Measurements from ENCODE around the gene SHPK.
"Not testable (repeated sequence)": the region's sequence is repeated elsewhere in the genome, so short reads cannot be mapped to it uniquely, and the experiment has no call there.

The SHPK gene

DNA sequence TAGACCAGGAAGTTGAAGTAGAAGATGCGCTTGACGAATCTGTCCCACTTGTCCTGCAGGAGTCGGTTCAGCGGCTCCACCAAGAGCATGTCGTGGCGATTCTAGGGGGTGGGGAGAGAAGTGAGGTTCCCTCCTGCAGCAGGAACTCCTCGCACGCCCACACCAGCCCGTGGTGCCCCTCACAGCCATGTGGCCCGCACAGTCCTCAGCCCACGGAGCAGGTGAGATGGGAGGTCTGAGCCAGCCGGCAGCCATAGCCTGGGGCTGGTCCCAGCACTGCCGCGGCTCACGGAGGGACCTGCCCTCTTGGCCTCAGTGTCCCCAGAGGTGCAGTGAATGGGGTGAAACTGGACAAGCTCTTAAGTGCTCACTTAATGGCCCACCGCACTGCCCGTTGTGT lies 50.2 kb downstream of the SHPK start:
- DNase-seq, result no peak

DNA sequence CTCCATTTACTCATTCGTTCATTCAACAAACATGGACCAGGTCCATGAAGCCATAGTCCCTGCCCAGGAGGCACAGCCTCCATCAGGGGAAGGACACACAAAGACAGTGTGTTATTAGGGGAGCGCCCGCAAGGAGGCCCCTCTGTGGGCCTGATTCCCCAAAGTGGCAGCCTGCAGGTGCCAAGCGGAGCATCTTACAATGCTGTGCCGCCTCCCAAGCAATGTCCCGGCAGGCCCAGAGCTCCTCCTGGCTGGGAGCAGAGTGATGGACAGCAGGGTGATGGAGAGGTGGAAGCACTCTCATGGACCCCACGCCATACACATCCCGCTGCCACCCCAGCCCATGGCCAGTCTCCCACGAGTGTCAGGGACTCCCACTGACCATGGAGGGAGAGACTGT lies 52.6 kb downstream of the SHPK start:
- DNase-seq, result no peak

DNA sequence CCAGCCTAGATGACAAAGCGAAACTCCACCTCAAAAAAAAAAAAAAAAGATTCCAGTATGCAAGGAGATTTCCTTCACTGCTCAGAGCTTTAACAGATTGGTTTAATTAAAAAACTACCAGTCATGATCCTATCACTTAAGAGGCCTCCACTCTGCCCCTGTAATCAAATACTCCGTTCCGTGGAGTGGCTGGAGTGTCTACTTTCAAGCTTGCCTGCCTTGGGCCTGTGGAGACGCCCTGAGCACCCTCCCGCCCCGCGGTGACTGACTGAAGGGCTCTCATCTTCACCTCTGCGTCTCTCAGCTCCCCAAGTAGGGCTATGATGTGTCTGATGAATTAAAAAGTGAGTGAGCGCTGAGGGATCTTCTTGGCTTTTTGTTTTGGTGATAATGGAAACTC lies 53.1 kb downstream of the SHPK start:
- no peak for DNase-seq

DNA sequence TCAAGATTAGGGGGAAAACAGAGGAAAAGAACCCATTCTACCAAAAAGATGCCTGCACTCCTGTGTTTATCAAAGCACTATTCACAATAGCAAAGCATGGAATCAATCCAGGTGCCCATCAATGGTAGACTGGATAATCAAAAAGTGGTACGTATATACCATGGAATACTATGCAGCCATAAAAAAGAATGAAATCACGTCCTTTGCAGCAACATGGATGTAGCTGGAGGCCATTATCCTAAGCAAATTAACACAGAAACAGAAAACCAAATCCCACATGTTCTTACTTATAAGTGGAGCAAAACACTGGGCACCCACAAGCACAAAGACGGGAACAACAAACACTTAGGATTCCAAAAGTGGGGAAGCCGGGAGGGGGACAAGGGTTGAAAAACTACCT lies 57.4 kb downstream of the SHPK start:
- not testable (repeated sequence) for DNase-seq

DNA sequence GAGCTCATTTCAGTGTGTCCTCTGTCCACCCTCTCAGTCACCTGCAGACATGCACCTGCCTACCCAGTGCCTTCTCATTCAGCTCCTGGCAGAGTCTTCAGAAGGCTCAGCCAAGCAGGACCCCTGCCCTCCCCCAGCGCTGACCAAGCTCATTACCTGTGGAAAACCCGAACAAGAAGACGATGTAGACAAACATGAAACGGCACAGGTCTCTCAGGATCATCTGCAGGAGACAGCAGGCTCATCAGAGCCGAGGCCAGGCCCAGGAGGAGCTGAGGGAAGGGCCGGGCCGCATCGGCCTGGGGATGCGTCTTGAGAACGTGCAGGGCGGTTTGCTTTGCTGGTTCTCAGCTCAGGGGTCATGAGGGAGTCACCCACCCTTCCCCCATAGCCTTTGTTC lies 59.1 kb downstream of the SHPK start:
- no peak for DNase-seq

DNA sequence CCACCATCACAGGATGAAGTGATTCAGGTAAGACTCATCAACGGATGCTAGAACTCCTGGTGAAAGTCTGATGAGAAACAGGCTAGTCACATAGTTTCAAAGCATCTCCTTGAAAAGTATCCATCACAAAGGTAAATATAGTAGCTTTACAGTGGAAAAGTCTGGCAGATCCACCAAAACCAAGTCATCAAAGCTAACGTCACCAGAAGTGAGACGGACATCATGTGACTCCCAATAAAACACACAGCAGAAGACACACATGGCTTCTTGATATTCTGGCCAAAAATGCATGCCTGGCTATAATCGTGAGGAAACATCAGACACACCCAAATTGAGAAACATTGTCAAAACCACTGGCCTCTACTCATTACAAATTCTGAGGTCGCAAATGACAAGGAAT lies 60.5 kb downstream of the SHPK start:
- DNase-seq, result no peak

DNA sequence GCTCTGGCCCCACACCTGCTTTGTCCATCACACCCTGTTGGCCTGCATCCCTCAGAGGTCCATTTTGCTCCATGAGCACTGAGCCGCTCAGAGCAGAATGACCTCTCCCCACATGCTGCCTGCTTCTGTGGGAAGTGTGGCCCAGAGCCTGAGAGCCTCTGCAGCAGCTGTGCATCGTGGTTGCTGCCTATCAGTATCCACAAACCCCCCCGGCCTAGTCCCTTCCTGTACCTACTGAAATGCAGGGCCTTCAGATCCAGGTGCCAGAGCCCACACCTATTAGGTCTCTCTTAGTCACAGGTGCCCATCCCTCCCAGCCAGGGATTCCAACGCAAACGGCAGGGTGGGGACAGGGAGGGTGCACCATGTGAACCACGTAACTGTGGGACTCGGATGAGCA lies 61.8 kb downstream of the SHPK start:
- no peak for DNase-seq

DNA sequence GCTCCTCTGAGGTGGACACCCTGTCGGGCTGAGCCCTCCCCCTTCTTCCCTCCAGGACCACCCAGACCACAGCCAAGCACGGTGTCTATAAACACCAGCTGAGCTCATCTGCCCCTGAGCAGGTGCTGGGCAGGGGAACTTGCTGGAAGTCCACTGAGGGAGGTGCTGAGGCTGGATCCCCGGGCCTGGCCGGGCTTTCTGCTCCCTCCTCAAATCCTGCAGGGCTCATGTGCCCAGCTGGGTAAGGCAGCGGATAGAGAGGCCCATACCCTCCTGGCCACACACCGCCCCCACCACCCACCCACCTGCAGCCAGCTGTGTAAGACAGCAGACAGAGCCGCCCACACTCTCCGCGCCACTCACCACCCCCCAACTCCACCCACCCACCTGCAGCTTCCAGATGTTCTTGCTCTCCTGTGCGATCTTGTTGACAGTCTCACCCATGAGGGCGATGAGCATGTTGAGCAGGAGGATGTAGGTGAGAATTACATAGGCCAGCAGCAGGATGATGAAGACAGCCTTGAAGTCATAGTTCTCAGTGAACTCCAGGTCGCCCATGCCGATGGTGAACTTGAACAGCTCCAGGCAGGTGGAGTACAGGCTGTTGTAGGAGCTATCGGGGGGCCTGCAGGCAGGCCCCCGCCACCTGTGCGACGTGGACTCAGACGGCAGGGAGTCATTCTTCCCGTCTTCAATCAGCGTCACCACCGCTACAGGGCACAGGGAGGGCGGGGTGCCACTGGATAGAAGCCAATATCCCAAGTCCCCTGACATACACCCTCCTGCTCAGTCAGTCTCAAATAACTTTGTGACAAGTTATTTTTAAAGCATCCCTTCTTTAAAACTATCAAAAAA lies 62.6 kb downstream of the SHPK start:
- no peak for DNase-seq

DNA sequence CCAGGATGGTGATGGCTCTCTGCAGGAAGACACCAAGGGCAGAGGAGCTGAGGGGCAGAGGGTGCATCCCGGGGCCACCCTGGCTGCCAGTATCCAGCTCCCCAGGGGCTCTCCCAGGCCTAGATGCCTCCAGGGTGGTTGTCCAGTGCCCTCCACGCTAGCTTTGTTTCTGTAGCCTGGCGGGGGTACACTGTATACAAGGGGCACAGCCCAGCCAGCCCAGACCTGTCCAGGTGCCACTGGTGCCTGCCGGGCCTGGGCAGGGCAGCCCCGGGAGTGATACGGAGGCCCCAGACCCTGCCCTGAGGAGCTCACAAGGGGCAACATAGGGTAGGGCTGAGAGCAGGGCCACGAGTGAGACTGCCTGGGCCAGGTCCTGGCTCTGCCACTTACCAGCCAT lies 63.8 kb downstream of the SHPK start:
- no peak for DNase-seq

DNA sequence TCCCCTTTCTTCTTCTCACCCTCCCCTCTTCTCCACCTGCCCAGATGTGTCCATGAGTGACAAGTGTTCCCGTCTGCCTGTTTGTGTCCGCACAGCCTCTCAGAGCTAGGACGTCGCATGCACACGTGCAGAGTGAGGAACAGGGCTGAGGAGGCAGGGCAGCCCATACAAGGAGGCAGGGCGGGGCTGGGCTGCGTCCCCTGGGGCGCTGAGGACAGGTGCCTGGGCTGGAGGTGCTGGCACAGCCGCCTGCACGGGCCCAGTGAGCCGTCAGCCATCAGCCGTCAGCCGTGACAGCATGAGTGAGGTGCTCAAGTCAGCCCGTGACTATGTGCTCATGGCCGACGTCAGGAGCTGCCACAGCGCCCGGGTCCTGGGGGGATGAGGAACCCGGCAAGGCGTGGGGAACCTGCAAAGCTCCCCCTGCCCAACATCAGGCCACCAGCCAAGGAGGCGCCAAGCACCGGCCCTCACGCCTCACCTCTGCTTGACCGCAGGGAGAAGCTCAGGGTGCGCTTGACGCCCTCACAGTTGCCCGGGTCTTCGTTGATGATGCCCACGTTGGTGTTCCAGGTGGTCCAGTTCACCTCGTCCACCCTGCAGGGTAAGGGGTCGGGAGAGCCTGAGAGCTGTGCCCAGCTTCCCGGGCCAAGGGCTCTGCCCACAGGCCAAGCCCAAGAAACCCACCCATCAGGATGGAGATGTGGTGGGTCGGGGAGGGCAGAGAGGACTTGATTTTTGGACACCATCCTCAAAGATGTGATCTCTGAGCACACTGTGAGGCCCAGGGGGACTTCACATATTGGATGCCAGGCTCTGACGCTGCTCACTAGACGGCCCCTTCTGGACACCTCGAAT lies 64.8 kb downstream of the SHPK start:
- no peak for DNase-seq

DNA sequence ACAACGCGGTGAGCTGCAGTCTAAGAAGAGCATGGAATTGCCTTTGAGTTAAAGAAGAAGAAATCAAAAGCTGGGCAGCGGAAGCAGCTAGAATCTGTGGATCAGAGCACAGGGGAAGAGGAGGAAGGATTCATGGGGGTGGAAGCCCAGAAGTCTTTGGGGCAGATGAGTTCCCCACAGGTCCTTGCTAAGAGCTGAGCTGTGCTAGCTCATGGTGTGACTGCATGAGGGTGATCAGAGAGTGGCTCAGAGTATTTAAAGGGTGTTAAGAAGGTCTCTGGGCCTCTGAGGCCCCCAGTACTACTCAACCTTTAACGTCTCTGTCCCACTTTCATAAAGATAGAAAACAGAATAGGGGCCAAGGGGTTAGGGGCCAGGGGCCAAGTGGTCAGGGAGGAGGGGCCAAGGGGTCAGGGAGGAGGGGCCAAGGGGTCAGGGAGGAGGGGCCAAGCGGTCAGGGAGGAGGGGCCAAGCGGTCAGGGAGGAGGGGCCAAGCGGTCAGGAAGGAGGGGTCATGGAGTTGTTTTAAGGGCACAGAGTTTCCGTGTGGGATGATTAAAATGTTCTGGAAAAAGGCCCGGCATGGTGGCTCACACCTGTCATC lies 66.4 kb downstream of the SHPK start:
- no peak for DNase-seq

DNA sequence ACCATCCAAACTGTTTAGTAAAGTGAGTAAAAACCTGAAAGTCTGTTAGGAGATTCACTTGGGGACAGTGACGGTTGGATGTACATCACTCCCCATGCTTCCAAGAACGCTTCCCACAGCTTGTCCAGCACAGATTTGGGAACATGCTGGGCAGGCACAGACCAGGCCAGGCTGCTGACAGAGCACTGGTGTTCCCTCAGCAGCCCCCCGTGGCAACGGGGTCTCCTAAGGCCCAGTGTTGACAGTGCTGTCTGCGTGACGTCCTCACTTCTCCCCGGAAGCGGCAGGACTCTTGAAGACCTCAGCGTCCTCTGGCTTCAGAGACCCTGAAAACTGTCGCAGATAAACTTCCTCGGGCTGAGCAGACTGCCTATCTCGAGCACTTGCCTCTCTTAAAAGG lies 69.5 kb downstream of the SHPK start:
- no peak for DNase-seq

DNA sequence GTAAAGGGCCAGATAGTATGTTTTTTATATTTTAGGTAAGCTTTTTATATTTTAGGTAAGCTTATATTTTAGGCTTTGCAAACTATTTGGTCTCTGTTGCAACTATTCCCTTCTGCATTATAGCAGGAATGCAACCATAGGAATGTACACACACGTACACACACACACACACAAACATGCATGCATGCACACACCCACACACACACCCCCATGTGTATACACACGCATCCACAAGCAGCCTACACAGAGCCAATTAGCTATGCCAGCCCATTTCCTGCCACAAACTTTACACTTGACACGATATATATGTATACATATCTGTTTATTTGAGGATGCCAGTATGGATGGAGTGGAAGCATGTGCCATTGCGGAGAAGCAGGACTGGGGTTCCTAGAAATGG lies 70.9 kb downstream of the SHPK start:
- DNase-seq, result no peak

DNA sequence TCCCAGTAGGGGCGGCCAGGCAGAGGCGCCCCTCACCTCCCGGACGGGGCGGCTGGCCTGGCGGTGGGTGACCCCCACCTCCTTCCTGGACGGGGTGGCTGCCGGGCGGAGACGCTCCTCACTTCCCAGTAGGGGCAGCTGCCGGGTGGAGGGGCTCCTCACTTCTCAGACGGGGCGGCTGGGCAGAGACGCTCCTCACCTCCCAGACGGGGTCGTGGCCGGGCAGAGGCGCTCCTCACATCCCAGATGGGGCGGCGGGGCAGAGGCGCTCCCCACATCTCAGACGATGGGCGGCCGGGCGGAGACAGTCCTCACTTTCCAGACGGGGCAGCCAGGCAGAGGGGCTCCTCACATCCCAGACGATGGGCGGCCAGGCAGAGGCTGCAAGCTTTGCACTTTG lies 71.8 kb downstream of the SHPK start:
- DNase-seq, result not testable (repeated sequence)

DNA sequence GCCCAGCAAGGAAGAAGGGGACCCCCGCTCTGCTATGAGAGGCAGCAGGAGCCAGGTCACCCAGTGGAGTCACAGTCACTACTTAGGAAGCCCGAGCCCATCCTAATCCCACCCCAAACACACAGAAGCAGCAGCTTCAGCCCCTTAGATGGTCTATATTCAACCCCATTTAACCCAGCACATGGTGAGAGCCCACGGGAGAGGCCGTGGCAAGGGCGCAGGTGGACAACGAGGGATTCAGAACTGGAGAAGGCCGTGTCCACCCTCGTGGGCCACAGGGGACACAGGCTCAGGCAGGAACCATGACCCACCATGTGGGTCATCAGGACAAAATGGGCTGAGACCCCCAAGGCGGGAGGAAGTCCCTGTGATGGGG lies 76.8 kb downstream of the SHPK start:
- DNase-seq, result no peak

DNA sequence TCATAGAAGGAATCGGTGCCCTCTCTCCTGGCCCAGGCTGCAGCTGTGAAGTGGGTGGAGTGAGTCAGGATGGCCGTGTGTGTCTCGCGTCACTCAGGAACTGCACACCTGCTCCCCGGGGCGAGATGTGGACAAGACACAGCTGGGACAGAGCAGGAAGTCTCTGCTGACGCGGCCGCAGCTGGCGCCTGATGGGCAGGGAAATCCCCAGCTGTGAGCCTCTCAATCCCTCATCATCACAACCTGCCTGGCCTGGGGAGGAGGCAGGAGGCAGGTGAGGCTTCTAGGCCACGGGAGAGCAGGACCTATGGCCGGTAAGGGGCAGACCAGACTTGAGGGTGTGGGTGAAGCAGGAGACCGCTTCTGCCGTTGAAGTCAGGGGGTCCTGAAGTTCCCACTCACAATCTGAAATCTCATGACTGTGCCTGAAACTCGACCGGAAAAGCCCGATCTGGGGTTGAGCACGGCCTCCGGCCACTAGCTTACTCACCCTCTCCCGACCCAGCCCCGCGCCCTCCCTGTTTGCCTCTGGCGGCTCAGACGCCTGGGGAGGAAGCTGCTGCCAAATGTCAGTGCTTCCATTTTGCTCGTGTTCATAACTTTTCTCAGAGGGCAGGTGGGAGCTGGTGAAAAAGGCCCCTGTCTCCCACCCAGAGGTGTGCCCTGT lies 77.3 kb downstream of the SHPK start:
- DNase-seq, result no peak

Data from NCI-H446 treated with DMSO at 0.1 percent for 48 hours (cell line).